CD4-positive, CD25-positive, alpha-beta regulatory T cell (primary cell): ENCODE data around the gene SLC6A9. TPM values are rescaled to one million over a fixed set of nuclear protein-coding genes. Genes with fewer than 3 reads are reported as not detected.
A peak's percentile ranks its signal among the peaks of the same experiment; 100 is the strongest.

Experiments
- ATAC-seq, 2 donors: fragments of 150-1000 bp; cut with Tn5 transposase; one replicate each; pipeline ENCODE4 v1.10.0; 2021; ENCODE audit warnings: low read depth in 2 of 2, moderate number of reproducible peaks in 2 of 2, moderate library complexity in 1 of 2
- DNase-seq, 3 donors: peaks; one replicate each; pipeline versions ENCODE4 v3.0.0 to v3.0.0-alpha.2; 2012 to 2022; ENCODE audit warnings: mixed read lengths in 1 of 3
- H3K27ac ChIP-seq: one replicate; pipeline ENCODE4 v1.7.0; 2013; ENCODE audit warnings: mild to moderate bottlenecking, low read length; ENCODE audit not compliant: insufficient read depth, poor library complexity, severe bottlenecking
- H3K27me3 ChIP-seq: one replicate; pipeline ENCODE4 v1.7.0; 2013; ENCODE audit warnings: low read length; ENCODE audit not compliant: control insufficient read depth, insufficient read depth
- H3K36me3 ChIP-seq: one replicate; pipeline ENCODE4 v1.7.0; 2013; ENCODE audit warnings: mild to moderate bottlenecking, low read length, moderate library complexity; ENCODE audit not compliant: control insufficient read depth, insufficient read depth
- H3K4me1 ChIP-seq: 2 replicates; pipeline ENCODE4 v1.7.0; 2013; ENCODE audit warnings: mild to moderate bottlenecking, low read length; ENCODE audit not compliant: insufficient read depth, control insufficient read depth, poor library complexity, severe bottlenecking
- H3K4me3 ChIP-seq: one replicate; pipeline ENCODE4 v1.7.0; 2013; ENCODE audit warnings: low read depth, mild to moderate bottlenecking, low read length, moderate library complexity
- H3K9me3 ChIP-seq, 2 experiments: 1 replicate in 1 of 2; 2 replicates in 1 of 2; pipeline ENCODE4 v1.7.0; 2013; ENCODE audit warnings: low read length in 2 of 2, mild to moderate bottlenecking in 1 of 2, moderate library complexity in 1 of 2; ENCODE audit not compliant: control insufficient read depth in 2 of 2
- H3K27ac Mint-ChIP-seq, 3 donors: one replicate each; pipeline ENCODE4 v1.8.0; 2020 to 2022; ENCODE audit warnings: mild to moderate bottlenecking in 3 of 3, mixed read lengths in 3 of 3, moderate library complexity in 2 of 3
- H3K27me3 Mint-ChIP-seq: one replicate; pipeline ENCODE4 v1.8.0; 2022; ENCODE audit warnings: mild to moderate bottlenecking, mixed read lengths
- H3K36me3 Mint-ChIP-seq: one replicate; pipeline ENCODE4 v1.8.0; 2020; ENCODE audit warnings: mixed read lengths
- H3K4me1 Mint-ChIP-seq, 4 donors: one replicate each; pipeline ENCODE4 v1.8.0; 2020 to 2022; ENCODE audit warnings: mixed read lengths in 4 of 4, mild to moderate bottlenecking in 1 of 4
- H3K4me3 Mint-ChIP-seq, 4 donors: one replicate each; pipeline ENCODE4 v1.8.0; 2020 to 2022; ENCODE audit warnings: mild to moderate bottlenecking in 4 of 4, mixed read lengths in 4 of 4, moderate library complexity in 3 of 4
- H3K9me3 Mint-ChIP-seq, 7 donors: one replicate each; pipeline ENCODE4 v1.8.0; 2020 to 2022; ENCODE audit warnings: mixed read lengths in 7 of 7, mild to moderate bottlenecking in 3 of 7, moderate library complexity in 2 of 7
- polyA plus RNA-seq, 4 donors: library from polyadenylated mRNA; unstranded; fragments of 300-500 nt; fragmentation: Illumina TruSeq; gene quantifications; one replicate each; pipeline ENCODE4 v1.2.3, GENCODE V29; 2021
- total RNA-seq: library from RNA; stranded (reverse); gene quantifications from one replicate; pipeline ENCODE4 v1.2.3, GENCODE V29; 2022

Gene SLC6A9
- total and polyA plus RNA-seq, 5 donors from 2014 or later: 0.07 to 0.20 TPM; not detected in 3

- Mint-ChIP-seq H3K4me1 (peaks cover 0 to 29% (median 11%) of the 10 kb centered on the region in 4 donors), H3K4me3 (peak overlapping the region in 2 of 4 donors; percentile 21 to 90), H3K27me3 (peaks cover 4% of the 10 kb centered on the region), H3K9me3 (peaks cover 0 to 1% (median 0%) of the 10 kb centered on the region in 7 donors), H3K27ac (peak overlapping the region in 1 of 3 donors; percentile 26), H3K36me3 (peaks cover 7% of the 10 kb centered on the region)
- peaks cover 16% of the 10 kb centered on the region for H3K4me1 ChIP-seq
- H3K9me3 ChIP-seq: no peaks in the 10 kb centered on the region
- peaks cover 5% of the 10 kb centered on the region for H3K36me3 ChIP-seq
- H3K27ac ChIP-seq: no peak overlapping the region
- no peak for ATAC-seq
- no peaks in the 10 kb centered on the region for H3K27me3 ChIP-seq
- H3K4me3 ChIP-seq: no peak overlapping the region
- DNase-seq: peak in 1 of 3 donors; percentile 34
These were observed 62.8 kb downstream of the SLC6A9 start for GRCh38 chr1:43968348-43968948.

DNA sequence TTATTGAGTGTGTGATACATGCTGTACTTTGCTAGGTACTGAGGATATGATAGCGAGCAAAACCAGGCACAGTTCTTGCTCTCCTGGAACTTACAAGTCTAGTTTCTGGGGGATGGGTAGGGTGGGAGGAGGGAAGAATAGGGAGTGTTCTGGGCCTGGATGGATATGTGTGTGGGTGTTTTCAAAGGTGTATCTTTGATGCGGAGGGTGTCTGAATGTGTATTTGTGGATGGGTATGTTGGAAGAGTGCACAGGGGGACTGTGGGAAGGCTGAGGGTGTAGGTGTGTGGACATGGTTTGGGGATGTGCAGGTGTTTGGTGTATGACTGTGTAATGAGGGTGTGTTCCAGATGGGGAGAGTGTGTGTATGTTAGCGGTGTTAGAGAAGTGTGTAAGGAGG lies 65.9 kb downstream of the SLC6A9 start:
- Mint-ChIP-seq H3K36me3 (peaks cover 17% of the 10 kb centered on the region), H3K27ac (no peak overlapping the region), H3K4me3 (no peak overlapping the region), H3K4me1 (peaks cover 0 to 17% (median 9%) of the 10 kb centered on the region in 4 donors), H3K27me3 (peaks cover 4% of the 10 kb centered on the region), H3K9me3 (peaks cover 0 to 1% (median 0%) of the 10 kb centered on the region in 7 donors)
- Histone ChIP-seq H3K27me3 (no peaks in the 10 kb centered on the region), H3K4me3 (no peak overlapping the region), H3K27ac (no peak overlapping the region), H3K9me3 (no peaks in the 10 kb centered on the region), H3K36me3 (peaks cover 11% of the 10 kb centered on the region), H3K4me1 (peaks cover 8% of the 10 kb centered on the region)
- DNase-seq (no peak), ATAC-seq (no peak)

DNA sequence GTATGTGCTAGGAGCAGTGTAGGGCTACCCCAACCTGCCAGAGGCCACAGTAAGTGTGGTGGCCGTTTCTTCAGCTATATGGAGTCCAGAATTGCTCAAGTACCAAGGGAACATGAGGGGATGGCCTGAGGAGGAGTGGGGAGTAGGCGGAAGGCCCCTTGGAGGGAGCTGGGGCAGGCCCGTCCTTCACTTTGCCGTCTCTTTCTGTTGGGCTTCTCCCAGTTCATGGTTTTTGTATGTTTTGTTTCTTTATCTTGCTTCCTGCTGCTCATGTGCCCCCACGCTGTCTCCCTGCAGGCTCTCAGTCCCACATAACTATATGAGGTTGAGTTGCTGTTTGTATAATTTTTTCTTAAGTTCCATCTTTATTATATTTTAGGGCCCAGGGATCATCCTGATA lies 67.4 kb downstream of the SLC6A9 start:
- H3K9me3 ChIP-seq: no peaks in the 10 kb centered on the region
- H3K27ac ChIP-seq: no peak overlapping the region
- DNase-seq (no peak), ATAC-seq (no peak)
- Mint-ChIP-seq H3K36me3 (peaks cover 20% of the 10 kb centered on the region), H3K4me1 (peaks cover 0 to 5% (median 0%) of the 10 kb centered on the region in 4 donors), H3K27me3 (no peaks in the 10 kb centered on the region), H3K4me3 (no peak overlapping the region), H3K27ac (no peak overlapping the region), H3K9me3 (peaks cover 0 to 1% (median 0%) of the 10 kb centered on the region in 7 donors)
- H3K4me3 ChIP-seq: no peak overlapping the region
- peaks cover 14% of the 10 kb centered on the region for H3K36me3 ChIP-seq
- H3K4me1 ChIP-seq: no peaks in the 10 kb centered on the region
- H3K27me3 ChIP-seq: no peaks in the 10 kb centered on the region

- no peak overlapping the region for H3K4me3 ChIP-seq
- H3K4me1 ChIP-seq: no peaks in the 10 kb centered on the region
- Mint-ChIP-seq H3K27me3 (no peaks in the 10 kb centered on the region), H3K27ac (no peak overlapping the region), H3K9me3 (peaks cover 0 to 1% (median 0%) of the 10 kb centered on the region in 7 donors), H3K4me1 (no peaks in the 10 kb centered on the region), H3K4me3 (peak overlapping the region in 1 of 4 donors; percentile 55), H3K36me3 (peaks cover 28% of the 10 kb centered on the region)
- H3K36me3 ChIP-seq: peaks cover 22% of the 10 kb centered on the region
- no peaks in the 10 kb centered on the region for H3K9me3 ChIP-seq
- DNase-seq (no peak), ATAC-seq (no peak)
- H3K27me3 ChIP-seq: no peaks in the 10 kb centered on the region
- H3K27ac ChIP-seq: no peak overlapping the region
These were observed 68.3 kb downstream of the SLC6A9 start for GRCh38 chr1:43963006-43963405.

DNA sequence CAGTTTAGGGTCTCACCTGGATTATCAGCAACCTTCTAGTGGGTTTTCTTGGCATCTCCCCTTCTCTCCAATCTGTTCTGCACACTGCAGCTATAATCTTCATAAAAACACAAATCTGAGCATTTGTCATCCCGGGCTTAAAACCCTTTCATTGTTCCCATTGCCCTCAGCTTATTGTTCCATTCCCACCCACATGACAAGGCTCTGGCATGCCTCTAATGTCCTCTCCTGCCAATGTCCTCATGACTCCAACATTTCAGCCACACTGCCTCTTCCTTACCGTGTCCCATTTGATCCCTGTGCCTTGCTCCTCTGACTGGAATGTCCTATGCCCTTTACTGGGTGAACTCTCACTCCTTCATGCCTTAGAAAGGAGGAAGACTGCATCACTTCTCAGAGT lies 68.9 kb downstream of the SLC6A9 start:
- no peak overlapping the region for H3K4me3 Mint-ChIP-seq
- Histone ChIP-seq H3K27me3 (no peaks in the 10 kb centered on the region), H3K36me3 (peaks cover 29% of the 10 kb centered on the region), H3K4me1 (no peaks in the 10 kb centered on the region), H3K9me3 (no peaks in the 10 kb centered on the region), H3K27ac (no peak overlapping the region), H3K4me3 (no peak overlapping the region)
- H3K36me3 Mint-ChIP-seq: peaks cover 33% of the 10 kb centered on the region
- ATAC-seq (no peak), DNase-seq (no peak)
- peak overlapping the region in 1 of 3 donors; percentile 36 for H3K27ac Mint-ChIP-seq
- no peaks in the 10 kb centered on the region for H3K9me3 Mint-ChIP-seq
- H3K27me3 Mint-ChIP-seq: no peaks in the 10 kb centered on the region
- H3K4me1 Mint-ChIP-seq: no peaks in the 10 kb centered on the region

DNA sequence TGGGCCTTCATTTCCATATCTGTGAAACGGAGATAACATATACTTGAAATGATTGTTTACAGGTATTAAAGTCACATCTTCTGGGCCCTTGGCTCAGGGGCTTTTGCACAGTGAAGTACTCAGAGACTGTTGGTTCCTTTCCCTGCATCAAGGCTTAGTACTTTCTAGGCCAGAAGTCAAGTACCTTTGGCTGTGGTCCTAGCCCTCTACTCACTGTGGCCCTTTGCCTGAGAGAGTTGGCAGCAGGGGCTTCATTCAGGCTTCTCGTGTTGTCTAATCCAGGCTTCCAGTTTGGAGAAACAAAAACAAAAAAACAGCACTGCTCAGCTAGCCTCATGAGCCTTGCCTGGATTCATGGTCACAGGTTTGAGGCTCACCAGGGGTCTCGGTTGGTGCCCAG lies 69.6 kb downstream of the SLC6A9 start:
- ATAC-seq (no peak), DNase-seq (no peak)
- Histone ChIP-seq H3K4me1 (no peaks in the 10 kb centered on the region), H3K27me3 (no peaks in the 10 kb centered on the region), H3K27ac (no peak overlapping the region), H3K36me3 (peaks cover 30% of the 10 kb centered on the region), H3K9me3 (no peaks in the 10 kb centered on the region), H3K4me3 (no peak overlapping the region)
- Mint-ChIP-seq H3K4me3 (no peak overlapping the region), H3K27ac (no peak overlapping the region), H3K36me3 (peaks cover 34% of the 10 kb centered on the region), H3K27me3 (no peaks in the 10 kb centered on the region), H3K9me3 (no peaks in the 10 kb centered on the region), H3K4me1 (no peaks in the 10 kb centered on the region)

DNA sequence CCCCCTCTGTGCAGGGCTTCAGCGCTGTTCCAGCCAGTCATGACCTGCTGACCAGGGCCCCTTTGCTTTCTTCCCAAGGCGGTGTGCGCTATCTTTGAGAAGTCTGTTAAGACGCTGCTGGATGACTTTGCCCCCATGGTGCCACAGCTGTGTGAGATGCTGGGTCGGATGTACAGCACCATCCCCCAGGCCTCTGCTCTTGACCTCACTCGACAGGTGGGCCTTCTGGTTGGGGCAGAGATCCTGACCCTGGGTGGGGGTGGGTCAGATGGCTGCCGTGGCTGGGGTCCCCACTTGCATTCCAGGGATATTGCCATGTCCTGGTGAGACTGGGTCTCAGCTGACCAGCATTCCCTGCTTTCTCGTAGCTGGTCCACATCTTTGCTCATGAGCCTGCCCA lies 70.5 kb downstream of the SLC6A9 start:
- no peak overlapping the region for H3K27ac ChIP-seq
- Mint-ChIP-seq H3K9me3 (no peaks in the 10 kb centered on the region), H3K27me3 (no peaks in the 10 kb centered on the region), H3K4me3 (no peak overlapping the region), H3K4me1 (no peaks in the 10 kb centered on the region), H3K27ac (no peak overlapping the region), H3K36me3 (peaks cover 32% of the 10 kb centered on the region)
- ATAC-seq: no peak
- no peaks in the 10 kb centered on the region for H3K9me3 ChIP-seq
- H3K36me3 ChIP-seq: peaks cover 32% of the 10 kb centered on the region
- no peak overlapping the region for H3K4me3 ChIP-seq
- H3K27me3 ChIP-seq: no peaks in the 10 kb centered on the region
- no peaks in the 10 kb centered on the region for H3K4me1 ChIP-seq
- no peak for DNase-seq
